ENCODE results near the gene YTHDC2. TPM values are rescaled to one million over a fixed set of nuclear protein-coding genes. Genes with fewer than 3 reads are reported as not detected.

YTHDC2 gene
- total and polyA plus RNA-seq, 2 donors: 10.2 to 16.7 TPM

GRCh38 chr5:113490317-113490716, 23.2 kb upstream of the YTHDC2 start:
- Histone ChIP-seq H3K36me3 (ENCODE audit: control insufficient read depth in 2 of 2, insufficient read depth in 2 of 2, low read length in 1 of 2) (no peaks in the 10 kb centered on the region), H3K27ac (ENCODE audit: low read depth in 1 of 2, low read length in 1 of 2) (no peak overlapping the region), H3K27me3 (ENCODE audit: control insufficient read depth in 2 of 2, insufficient read depth in 1 of 2, low read length in 1 of 2) (peaks cover 31 to 57% of the 10 kb centered on the region in 2 donors), H3K4me3 (ENCODE audit: low read length in 2 of 2) (no peak overlapping the region), H3K4me1 (ENCODE audit: control insufficient read depth in 2 of 2, insufficient read depth in 2 of 2, low read length in 2 of 2) (peaks cover 0 to 14% of the 10 kb centered on the region in 2 donors), H3K9me3 (ENCODE audit: control insufficient read depth in 2 of 2, insufficient read depth in 1 of 2, low read length in 1 of 2) (peaks cover 3 to 15% of the 10 kb centered on the region in 2 donors)
- DNase-seq (ENCODE audit: low read depth in 6 of 9, low spot score in 9 of 9): no peak
- WGBS: over 99% methylated on average over 3 of the region's 3 CpGs

DNA sequence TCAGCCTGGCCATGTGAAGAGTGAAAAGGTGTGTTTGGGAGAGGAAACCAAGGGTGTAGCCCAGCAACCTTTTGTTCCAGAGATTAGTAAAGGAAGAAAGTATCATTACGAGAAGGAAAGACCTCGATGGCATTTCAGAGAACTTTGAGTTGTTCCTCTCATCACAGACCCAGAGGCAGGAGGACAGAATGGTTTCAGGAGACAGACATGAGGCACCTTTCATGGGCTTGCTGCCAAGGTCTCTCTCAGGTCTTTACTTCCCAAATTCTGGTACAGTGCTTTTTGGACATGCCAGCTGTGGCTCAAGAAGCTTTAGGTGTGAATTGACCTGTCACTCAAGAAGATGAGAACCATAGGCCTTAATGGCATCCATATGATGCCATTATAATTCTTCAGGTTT, 22.5 kb upstream of the YTHDC2 start:
- H3K27ac ChIP-seq (ENCODE audit: low read depth in 1 of 2, low read length in 1 of 2): no peak overlapping the region
- H3K9me3 ChIP-seq (ENCODE audit: control insufficient read depth in 2 of 2, insufficient read depth in 1 of 2, low read length in 1 of 2): peaks cover 3 to 15% of the 10 kb centered on the region in 2 donors
- H3K36me3 ChIP-seq (ENCODE audit: control insufficient read depth in 2 of 2, insufficient read depth in 2 of 2, low read length in 1 of 2): no peaks in the 10 kb centered on the region
- DNase-seq (ENCODE audit: low read depth in 6 of 9, low spot score in 9 of 9): no peak
- WGBS: 93% methylated on average over 2 of the region's 2 CpGs
- no peak overlapping the region for H3K4me3 ChIP-seq (ENCODE audit: low read length in 2 of 2)
- peaks cover 0 to 14% of the 10 kb centered on the region in 2 donors for H3K4me1 ChIP-seq (ENCODE audit: control insufficient read depth in 2 of 2, insufficient read depth in 2 of 2, low read length in 2 of 2)
- H3K27me3 ChIP-seq (ENCODE audit: control insufficient read depth in 2 of 2, insufficient read depth in 1 of 2, low read length in 1 of 2): peaks cover 28 to 50% of the 10 kb centered on the region in 2 donors

- DNase-seq (ENCODE audit: low read depth in 6 of 9, low spot score in 9 of 9): no peak
- 97% methylated on average over 1 of the region's 1 CpG for WGBS
- Histone ChIP-seq H3K27ac (ENCODE audit: low read depth in 1 of 2, low read length in 1 of 2) (no peak overlapping the region), H3K36me3 (ENCODE audit: control insufficient read depth in 2 of 2, insufficient read depth in 2 of 2, low read length in 1 of 2) (no peaks in the 10 kb centered on the region), H3K4me3 (ENCODE audit: low read length in 2 of 2) (no peak overlapping the region), H3K4me1 (ENCODE audit: control insufficient read depth in 2 of 2, insufficient read depth in 2 of 2, low read length in 2 of 2) (peaks cover 0 to 4% of the 10 kb centered on the region in 2 donors), H3K27me3 (ENCODE audit: control insufficient read depth in 2 of 2, insufficient read depth in 1 of 2, low read length in 1 of 2) (peaks cover 10 to 26% of the 10 kb centered on the region in 2 donors), H3K9me3 (ENCODE audit: control insufficient read depth in 2 of 2, insufficient read depth in 1 of 2, low read length in 1 of 2) (peaks cover 3 to 15% of the 10 kb centered on the region in 2 donors)
Measured at GRCh38 chr5:113493446-113493845, 20.0 kb upstream of the YTHDC2 start.

GRCh38 chr5:113495422-113495841, 18.1 kb upstream of the YTHDC2 start:
- Histone ChIP-seq H3K4me3 (ENCODE audit: low read length in 2 of 2) (no peak overlapping the region), H3K27ac (ENCODE audit: low read depth in 1 of 2, low read length in 1 of 2) (no peak overlapping the region), H3K4me1 (ENCODE audit: control insufficient read depth in 2 of 2, insufficient read depth in 2 of 2, low read length in 2 of 2) (no peaks in the 10 kb centered on the region), H3K27me3 (ENCODE audit: control insufficient read depth in 2 of 2, insufficient read depth in 1 of 2, low read length in 1 of 2) (peaks cover 2 to 6% of the 10 kb centered on the region in 2 donors), H3K36me3 (ENCODE audit: control insufficient read depth in 2 of 2, insufficient read depth in 2 of 2, low read length in 1 of 2) (no peaks in the 10 kb centered on the region), H3K9me3 (ENCODE audit: control insufficient read depth in 2 of 2, insufficient read depth in 1 of 2, low read length in 1 of 2) (peaks cover under 1 to 10% of the 10 kb centered on the region in 2 donors)
- DNase-seq (ENCODE audit: low read depth in 6 of 9, low spot score in 9 of 9): no peak
- WGBS: 95% methylated on average over 1 of the region's 1 CpG

DNA sequence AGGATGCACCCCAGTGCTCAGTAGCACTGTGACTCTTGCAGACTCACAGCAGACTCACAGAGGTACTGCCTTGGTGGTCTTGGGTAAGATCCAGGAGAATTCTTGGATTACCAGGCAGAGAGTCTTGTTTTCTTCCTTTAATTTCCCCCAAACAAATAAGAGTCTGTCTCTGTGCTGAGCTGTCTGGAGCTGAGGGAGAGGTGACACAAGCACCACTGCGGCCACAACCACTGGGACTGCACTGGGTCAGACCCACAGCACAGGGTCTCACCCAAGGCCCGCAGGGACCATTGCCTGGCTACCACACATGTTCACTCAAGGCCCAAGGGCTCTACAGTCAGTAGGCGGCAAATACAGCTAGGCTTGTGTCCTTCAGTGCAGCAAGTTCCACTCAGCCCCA, 11.4 kb upstream of the YTHDC2 start:
- no peaks in the 10 kb centered on the region for H3K36me3 ChIP-seq (ENCODE audit: control insufficient read depth in 2 of 2, insufficient read depth in 2 of 2, low read length in 1 of 2)
- no peaks in the 10 kb centered on the region for H3K4me1 ChIP-seq (ENCODE audit: control insufficient read depth in 2 of 2, insufficient read depth in 2 of 2, low read length in 2 of 2)
- 97% methylated on average over 3 of the region's 3 CpGs for WGBS
- H3K27ac ChIP-seq (ENCODE audit: low read depth in 1 of 2, low read length in 1 of 2): no peak overlapping the region
- no peak for DNase-seq (ENCODE audit: low read depth in 6 of 9, low spot score in 9 of 9)
- no peak overlapping the region for H3K4me3 ChIP-seq (ENCODE audit: low read length in 2 of 2)
- H3K9me3 ChIP-seq (ENCODE audit: control insufficient read depth in 2 of 2, insufficient read depth in 1 of 2, low read length in 1 of 2): no peaks in the 10 kb centered on the region
- H3K27me3 ChIP-seq (ENCODE audit: control insufficient read depth in 2 of 2, insufficient read depth in 1 of 2, low read length in 1 of 2): peaks cover 0 to 7% of the 10 kb centered on the region in 2 donors

DNA sequence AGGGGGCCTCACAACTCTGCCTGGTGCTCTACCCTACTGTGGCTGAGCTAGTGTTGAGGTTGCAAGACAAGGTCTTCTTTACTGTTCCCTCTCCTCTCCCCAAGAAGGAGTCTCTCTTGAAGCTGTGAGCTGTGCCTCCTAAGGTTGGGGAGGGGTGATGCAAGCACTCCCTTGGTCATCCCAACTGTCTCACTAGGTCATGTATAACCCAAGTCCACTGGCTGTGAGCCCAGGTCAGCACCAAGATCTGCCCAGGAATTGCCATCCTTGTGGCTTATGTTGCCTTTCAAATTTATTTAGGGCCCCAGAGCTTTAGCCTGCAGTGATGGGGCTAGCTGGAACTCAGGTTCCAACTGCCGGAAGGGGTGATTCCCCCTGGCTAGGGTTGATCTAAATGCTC, 10.3 kb upstream of the YTHDC2 start:
- no peaks in the 10 kb centered on the region for H3K4me1 ChIP-seq (ENCODE audit: control insufficient read depth in 2 of 2, insufficient read depth in 2 of 2, low read length in 2 of 2)
- H3K4me3 ChIP-seq (ENCODE audit: low read length in 2 of 2): no peak overlapping the region
- peaks cover 0 to 7% of the 10 kb centered on the region in 2 donors for H3K27me3 ChIP-seq (ENCODE audit: control insufficient read depth in 2 of 2, insufficient read depth in 1 of 2, low read length in 1 of 2)
- H3K9me3 ChIP-seq (ENCODE audit: control insufficient read depth in 2 of 2, insufficient read depth in 1 of 2, low read length in 1 of 2): no peaks in the 10 kb centered on the region
- DNase-seq (ENCODE audit: low read depth in 6 of 9, low spot score in 9 of 9): no peak
- WGBS: 95% methylated on average over 1 of the region's 1 CpG
- H3K36me3 ChIP-seq (ENCODE audit: control insufficient read depth in 2 of 2, insufficient read depth in 2 of 2, low read length in 1 of 2): no peaks in the 10 kb centered on the region
- no peak overlapping the region for H3K27ac ChIP-seq (ENCODE audit: low read depth in 1 of 2, low read length in 1 of 2)

DNA sequence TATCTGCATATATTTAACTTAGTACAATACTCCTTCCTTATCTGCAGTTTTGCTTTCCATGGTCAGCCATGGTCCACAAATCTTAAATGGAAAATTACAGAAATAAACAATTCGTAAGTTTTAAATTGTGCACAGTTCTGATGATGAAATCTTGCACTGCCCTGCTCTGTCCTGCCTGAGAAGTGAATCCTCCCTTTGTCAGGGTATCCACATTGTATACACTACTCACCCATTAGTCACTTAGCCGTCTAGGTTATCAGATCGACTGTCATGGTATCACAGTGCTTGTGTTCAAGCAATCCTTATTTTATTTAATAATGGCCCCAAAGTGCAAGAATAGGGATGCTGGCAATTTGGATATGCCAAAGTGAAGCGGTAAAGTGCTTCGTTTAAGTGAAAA, 8.3 kb upstream of the YTHDC2 start:
- DNase-seq (ENCODE audit: low read depth in 6 of 9, low spot score in 9 of 9): no peak
- Histone ChIP-seq H3K27me3 (ENCODE audit: control insufficient read depth in 2 of 2, insufficient read depth in 1 of 2, low read length in 1 of 2) (peaks cover 0 to 10% of the 10 kb centered on the region in 2 donors), H3K9me3 (ENCODE audit: control insufficient read depth in 2 of 2, insufficient read depth in 1 of 2, low read length in 1 of 2) (no peaks in the 10 kb centered on the region), H3K4me1 (ENCODE audit: control insufficient read depth in 2 of 2, insufficient read depth in 2 of 2, low read length in 2 of 2) (no peaks in the 10 kb centered on the region), H3K36me3 (ENCODE audit: control insufficient read depth in 2 of 2, insufficient read depth in 2 of 2, low read length in 1 of 2) (no peaks in the 10 kb centered on the region), H3K27ac (ENCODE audit: low read depth in 1 of 2, low read length in 1 of 2) (no peak overlapping the region), H3K4me3 (ENCODE audit: low read length in 2 of 2) (no peak overlapping the region)
- WGBS: 97% methylated on average over 5 of the region's 5 CpGs

GRCh38 chr5:113507601-113508000, 5.9 kb upstream of the YTHDC2 start:
- H3K9me3 ChIP-seq (ENCODE audit: control insufficient read depth in 2 of 2, insufficient read depth in 1 of 2, low read length in 1 of 2): no peaks in the 10 kb centered on the region
- H3K27me3 ChIP-seq (ENCODE audit: control insufficient read depth in 2 of 2, insufficient read depth in 1 of 2, low read length in 1 of 2): peaks cover 0 to 12% of the 10 kb centered on the region in 2 donors
- no peaks in the 10 kb centered on the region for H3K4me1 ChIP-seq (ENCODE audit: control insufficient read depth in 2 of 2, insufficient read depth in 2 of 2, low read length in 2 of 2)
- no peaks in the 10 kb centered on the region for H3K36me3 ChIP-seq (ENCODE audit: control insufficient read depth in 2 of 2, insufficient read depth in 2 of 2, low read length in 1 of 2)
- DNase-seq (ENCODE audit: low read depth in 6 of 9, low spot score in 9 of 9): no peak
- no peak overlapping the region for H3K4me3 ChIP-seq (ENCODE audit: low read length in 2 of 2)
- H3K27ac ChIP-seq (ENCODE audit: low read depth in 1 of 2, low read length in 1 of 2): no peak overlapping the region

GRCh38 chr5:113508756-113509155, 4.7 kb upstream of the YTHDC2 start:
- DNase-seq (ENCODE audit: low read depth in 6 of 9, low spot score in 9 of 9): no peak
- Histone ChIP-seq H3K9me3 (ENCODE audit: control insufficient read depth in 2 of 2, insufficient read depth in 1 of 2, low read length in 1 of 2) (no peaks in the 10 kb centered on the region), H3K4me3 (ENCODE audit: low read length in 2 of 2) (no peak overlapping the region), H3K27ac (ENCODE audit: low read depth in 1 of 2, low read length in 1 of 2) (no peak overlapping the region), H3K36me3 (ENCODE audit: control insufficient read depth in 2 of 2, insufficient read depth in 2 of 2, low read length in 1 of 2) (no peaks in the 10 kb centered on the region), H3K27me3 (ENCODE audit: control insufficient read depth in 2 of 2, insufficient read depth in 1 of 2, low read length in 1 of 2) (peaks cover 0 to 8% of the 10 kb centered on the region in 2 donors), H3K4me1 (ENCODE audit: control insufficient read depth in 2 of 2, insufficient read depth in 2 of 2, low read length in 2 of 2) (peaks cover 0 to 2% of the 10 kb centered on the region in 2 donors)
